HG03439 (cell line): Measurements from ENCODE around the gene S1PR2.

Experiments
- ATAC-seq: cut with Tn5 transposase; IDR thresholded peaks from one replicate; pipeline ENCODE4 v1.9.1; 2021; ENCODE audit warnings: mild to moderate bottlenecking, moderate library complexity; ENCODE audit not compliant: unreplicated experiment

Gene S1PR2, protein sequence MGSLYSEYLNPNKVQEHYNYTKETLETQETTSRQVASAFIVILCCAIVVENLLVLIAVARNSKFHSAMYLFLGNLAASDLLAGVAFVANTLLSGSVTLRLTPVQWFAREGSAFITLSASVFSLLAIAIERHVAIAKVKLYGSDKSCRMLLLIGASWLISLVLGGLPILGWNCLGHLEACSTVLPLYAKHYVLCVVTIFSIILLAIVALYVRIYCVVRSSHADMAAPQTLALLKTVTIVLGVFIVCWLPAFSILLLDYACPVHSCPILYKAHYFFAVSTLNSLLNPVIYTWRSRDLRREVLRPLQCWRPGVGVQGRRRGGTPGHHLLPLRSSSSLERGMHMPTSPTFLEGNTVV

DNA sequence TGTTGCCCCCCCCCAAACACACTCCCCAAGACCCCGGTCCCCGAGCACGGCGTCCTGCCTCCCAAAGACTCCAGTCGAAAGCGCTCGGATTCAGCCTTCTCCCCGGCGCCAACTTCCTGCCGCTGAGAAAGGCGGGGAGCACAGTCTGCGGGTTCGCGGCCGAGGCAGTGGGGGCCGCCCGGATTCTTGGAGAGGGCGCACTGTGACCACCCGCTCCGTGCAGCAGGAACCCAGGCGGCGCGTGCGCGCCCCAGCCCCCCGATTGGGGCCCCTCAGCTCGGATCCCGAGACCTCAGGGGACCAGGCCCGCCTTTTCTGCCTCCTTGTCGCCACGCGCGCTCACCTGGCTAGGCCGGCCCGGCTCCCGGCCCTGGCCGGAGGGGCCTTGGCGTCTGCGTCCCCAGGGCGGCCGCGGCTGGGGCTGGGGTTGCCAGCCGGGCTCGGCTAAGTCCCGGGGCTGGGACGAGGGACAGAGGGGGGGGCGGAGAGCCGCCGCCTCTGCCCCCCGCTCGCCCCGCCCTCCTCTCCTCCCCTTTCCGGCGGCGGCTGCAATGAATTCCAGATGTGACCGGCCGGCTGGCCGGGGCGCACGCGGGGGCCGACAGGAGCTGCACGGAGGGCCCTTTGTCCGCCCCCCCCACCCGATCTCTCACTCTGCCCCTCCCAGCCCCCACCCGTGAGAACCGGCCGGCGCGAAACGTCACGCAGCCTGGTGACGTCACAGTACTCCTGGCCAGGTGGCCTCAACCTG, at the start of gene S1PR2:
TSS of gene S1PR2 (minus strand) at position 471 of the 751 bp plus-strand sequence. CDS start 6,426 bp downstream, outside the sequence.
- ATAC-seq: peak; percentile 40

DNA sequence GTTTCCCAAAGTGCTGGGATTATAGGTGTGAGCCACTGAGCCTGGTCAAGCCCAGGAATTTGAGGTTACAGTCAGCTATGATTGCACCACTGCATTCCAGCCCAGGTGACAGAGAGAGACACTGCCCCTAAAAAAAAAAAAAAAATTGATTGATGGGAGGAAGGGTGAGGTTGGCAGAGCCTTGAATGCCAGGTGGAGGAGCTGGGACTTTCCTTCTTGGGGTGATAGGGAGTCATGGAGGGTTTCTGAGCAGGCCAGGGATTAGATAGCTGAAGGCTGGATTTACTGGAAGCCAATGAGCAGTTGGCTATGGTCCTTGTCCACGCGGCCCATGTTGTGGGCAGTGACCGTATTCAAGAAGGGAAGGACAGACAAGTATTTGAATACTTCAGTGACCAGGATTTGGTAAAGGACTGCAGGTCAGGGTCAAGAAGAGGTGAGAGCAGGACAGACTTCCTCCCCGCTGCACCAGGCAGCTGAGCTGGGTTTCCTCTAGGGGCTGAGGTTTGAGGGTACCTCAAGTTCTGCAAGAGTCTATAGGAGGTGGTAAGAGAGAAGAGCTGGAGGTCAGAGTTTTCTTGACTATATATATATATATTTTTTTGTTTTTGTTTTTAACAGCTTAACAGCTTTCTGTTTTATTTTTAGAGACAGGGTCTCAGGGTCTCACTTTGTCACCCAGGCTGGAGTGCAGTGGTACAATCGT, 48.8 kb upstream of the S1PR2 start:
- no peak for ATAC-seq

DNA sequence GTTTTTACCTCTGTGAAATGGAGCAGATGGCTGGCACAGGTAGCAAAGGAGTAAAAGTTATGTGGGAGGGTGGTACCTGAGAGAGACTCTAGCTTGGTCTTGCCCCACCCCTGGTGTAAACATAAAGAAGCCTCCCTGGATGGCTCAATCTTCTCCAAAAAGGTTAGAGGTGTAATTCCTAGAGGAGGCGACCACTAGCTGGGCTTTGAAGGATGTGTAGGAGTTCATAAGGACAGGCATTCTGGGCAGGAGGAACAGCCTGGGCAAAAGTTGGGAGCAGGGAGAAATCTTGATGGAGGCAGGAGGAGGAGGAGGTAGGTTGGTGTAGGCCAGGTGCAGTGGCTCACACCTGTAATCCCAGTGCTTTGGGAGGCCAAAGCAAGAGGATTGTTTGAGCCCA, 47.8 kb upstream of the S1PR2 start:
- no peak for ATAC-seq

DNA sequence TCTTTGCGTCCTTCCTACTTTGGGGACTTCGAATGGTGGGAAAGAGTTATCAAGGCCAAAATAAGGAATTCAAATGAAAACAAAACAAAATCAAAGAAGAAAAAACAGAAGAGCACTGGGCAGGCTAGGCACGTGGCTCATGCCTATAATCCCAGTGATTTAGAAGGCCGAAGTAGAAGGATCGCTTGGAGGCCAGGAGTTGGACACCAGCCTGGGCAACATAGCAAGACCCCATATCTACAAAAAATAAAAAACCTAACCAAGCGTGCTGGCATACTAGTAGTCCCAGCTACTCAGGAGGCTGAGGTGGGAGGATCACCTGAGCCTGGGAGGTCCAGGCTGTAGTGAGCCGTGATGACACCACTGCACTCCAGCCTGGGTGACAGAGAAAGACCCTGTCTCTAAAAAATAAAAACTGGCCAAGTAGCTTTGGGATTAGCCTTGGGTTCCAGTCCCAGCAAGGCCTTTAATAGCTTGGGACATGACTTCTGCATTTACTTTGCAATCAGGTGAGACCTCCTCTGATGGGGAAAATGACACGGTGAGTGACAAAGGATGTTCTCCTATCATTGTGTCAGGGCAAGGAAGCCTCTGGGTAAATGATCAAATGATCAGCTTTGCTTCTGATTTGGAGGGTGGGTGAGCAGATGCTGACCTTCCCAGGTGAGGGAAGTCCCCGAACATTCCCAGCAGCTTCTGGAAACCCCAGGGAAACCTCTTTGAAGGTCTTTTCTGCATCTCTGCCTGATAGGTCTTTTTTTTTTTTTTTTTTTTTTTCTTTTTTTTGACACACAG, 46.9 kb upstream of the S1PR2 start:
- ATAC-seq: no peak

DNA sequence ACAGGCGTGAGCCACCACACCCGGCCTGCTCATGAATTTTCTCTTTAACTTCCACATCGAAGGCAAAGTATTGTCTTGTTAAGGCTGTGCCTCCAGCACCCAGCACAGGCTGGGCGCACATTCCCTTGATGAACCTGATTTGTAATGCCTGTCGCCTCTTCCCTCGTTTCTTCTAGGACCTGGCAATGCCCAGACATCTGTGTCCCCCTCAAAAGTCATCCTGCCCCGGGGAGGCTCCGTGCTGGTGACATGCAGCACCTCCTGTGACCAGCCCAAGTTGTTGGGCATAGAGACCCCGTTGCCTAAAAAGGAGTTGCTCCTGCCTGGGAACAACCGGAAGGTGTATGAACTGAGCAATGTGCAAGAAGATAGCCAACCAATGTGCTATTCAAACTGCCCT, 43.5 kb upstream of the S1PR2 start:
- ATAC-seq: no peak

DNA sequence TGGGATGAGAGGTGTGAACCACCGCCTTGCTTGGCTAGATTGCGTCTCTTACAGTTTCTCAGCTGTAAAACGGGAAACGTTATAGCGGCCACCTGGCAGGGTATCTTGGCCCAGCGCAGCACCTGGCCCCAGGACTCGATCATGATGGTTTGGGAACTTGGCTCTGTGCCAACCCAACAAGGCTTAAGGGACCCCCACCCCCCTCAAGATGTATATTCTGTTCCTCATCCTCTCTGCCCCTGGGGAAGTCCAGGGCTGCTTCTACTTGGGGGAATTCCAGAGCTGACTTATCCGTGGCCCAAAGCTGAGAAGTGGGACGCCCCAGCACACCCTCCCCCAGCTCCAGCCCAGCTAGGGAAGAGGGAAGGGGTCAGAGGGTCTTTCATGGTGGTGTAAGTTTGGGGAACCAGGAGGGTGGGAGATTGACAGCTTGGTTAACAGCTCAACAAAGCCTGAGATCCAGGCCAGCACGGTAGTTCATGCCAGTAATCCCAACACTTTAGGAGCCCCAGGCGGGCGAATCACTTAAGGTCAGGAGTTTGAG, 40.5 kb upstream of the S1PR2 start:
- no peak for ATAC-seq

DNA sequence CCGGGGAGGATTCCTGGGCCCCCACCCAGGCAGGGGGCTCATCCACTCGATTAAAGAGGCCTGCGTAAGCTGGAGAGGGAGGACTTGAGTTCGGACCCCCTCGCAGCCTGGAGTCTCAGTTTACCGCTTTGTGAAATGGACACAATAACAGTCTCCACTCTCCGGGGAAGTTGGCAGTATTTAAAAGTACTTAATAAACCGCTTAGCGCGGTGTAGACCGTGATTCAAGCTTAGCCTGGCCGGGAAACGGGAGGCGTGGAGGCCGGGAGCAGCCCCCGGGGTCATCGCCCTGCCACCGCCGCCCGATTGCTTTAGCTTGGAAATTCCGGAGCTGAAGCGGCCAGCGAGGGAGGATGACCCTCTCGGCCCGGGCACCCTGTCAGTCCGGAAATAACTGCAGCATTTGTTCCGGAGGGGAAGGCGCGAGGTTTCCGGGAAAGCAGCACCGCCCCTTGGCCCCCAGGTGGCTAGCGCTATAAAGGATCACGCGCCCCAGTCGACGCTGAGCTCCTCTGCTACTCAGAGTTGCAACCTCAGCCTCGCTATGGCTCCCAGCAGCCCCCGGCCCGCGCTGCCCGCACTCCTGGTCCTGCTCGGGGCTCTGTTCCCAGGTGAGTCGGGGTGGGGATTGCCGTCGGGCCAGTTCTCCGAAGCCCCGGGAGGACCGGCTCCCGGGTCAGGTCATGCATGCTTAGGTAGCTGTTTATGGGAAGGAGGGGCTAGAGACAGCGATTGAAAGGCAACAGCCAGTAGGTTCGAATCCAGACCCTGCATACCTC, 39.7 kb upstream of the S1PR2 start, which contains the start of gene ICAM1:
TSS of gene ICAM1 (plus strand) at position 505 of the 779 bp plus-strand sequence. CDS start at position 545, 40 bp downstream.
- peak; percentile 49 for ATAC-seq

DNA sequence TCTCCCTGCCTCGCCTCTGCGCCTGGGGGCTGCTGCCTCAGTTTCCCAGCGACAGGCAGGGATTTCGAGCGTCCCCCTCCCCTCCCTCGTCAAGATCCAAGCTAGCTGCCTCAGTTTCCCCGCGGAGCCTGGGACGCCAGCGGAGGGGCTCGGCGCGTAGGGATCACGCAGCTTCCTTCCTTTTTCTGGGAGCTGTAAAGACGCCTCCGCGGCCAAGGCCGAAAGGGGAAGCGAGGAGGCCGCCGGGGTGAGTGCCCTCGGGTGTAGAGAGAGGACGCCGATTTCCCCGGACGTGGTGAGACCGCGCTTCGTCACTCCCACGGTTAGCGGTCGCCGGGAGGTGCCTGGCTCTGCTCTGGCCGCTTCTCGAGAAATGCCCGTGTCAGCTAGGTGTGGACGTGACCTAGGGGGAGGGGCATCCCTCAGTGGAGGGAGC, 39.1 kb upstream of the S1PR2 start:
- peak; percentile 41 for ATAC-seq

DNA sequence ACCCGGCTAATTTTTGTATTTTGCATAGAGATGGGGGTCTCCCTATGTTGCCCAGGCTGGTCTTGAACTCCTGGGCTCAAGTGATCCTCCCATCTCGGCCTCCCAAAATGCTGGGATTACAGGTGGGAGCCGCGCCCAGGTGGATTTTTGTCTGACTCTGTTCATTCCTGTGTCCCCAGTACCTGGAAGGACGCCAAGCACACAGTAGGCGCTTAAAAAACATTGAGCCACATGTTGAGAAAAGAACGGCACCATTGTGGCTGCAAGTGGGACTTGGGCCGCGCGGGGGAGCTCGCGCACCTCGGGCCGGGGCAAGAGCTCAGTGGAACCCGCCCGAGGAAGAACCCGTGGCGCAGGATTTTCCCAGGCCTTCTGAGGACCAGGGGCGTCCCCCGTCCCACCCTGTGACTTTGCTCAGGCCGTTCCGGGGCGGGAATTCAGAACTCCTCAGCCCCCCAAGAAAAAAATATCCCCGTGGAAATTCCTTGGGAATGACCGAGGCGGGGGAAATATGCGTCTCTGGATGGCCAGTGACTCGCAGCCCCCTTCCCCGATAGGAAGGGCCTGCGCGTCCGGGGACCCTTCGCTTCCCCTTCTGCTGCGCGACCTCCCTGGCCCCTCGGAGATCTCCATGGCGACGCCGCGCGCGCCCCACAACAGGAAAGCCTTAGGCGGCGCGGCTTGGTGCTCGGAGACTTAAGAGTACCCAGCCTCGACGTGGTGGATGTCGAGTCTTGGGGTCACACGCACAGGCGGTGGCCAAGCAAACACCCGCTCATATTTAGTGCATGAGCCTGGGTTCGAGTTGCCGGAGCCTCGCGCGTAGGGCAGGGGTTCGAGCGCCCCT, 38.4 kb upstream of the S1PR2 start:
- no peak for ATAC-seq

DNA sequence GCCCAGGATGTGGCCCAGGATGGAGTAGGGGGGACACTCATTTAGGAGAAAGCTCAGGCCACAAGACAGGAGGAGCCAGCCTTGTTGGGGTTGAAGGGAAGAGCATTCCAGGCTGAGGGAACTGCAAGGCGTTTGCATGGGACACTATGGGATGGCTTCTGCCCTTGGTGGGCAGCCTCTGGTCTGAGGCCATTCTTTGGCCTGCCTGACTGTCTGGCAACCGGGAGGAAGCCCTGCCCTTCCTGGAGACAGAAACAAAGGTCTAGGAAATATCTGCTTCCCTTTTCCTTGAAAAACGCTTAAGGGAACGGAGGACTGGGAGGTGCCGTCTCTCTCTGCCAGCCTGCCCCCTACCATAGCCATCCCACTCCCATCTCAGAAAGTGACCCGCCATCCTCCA, 36.9 kb upstream of the S1PR2 start:
- no peak for ATAC-seq

DNA sequence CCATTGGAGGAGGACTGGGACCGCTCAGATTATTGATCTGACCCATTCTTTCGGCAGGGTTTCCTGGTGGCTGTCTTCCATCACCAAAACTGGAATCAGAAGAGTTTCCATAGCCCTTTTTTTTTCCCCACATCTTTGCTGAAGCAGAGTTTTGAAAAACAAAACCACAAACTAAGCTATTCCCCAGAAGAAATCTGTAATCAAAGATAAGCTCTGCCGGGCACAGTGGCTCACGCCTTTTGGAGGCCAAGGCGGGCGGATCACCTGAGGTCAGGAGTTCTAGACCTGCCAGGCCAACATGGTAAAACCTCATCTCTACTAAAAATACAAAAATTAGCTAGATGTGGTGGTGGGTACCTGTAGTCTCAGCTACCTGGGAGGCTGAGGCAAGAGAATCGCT, 35.6 kb upstream of the S1PR2 start:
- ATAC-seq: no peak

DNA sequence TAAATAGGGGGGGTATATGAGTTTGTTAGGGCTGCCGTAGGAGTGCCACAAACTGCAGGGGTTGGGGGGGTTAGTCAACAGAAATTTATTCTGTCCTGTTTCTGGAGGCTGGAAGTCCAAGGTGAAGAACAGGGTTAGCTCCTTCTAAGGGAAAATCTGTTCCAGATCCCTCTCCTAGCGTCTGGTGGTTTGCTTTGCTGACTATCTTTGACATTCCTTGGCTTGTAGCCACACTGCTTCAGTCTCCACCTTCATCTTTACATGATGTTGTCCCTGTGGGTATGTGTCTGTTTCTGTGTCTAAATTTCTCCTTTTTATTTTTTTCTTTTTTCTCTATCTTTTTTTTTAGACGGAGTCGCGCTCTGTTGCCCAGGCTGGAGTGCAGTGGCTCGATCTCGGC, 31.6 kb upstream of the S1PR2 start:
- no peak for ATAC-seq

DNA sequence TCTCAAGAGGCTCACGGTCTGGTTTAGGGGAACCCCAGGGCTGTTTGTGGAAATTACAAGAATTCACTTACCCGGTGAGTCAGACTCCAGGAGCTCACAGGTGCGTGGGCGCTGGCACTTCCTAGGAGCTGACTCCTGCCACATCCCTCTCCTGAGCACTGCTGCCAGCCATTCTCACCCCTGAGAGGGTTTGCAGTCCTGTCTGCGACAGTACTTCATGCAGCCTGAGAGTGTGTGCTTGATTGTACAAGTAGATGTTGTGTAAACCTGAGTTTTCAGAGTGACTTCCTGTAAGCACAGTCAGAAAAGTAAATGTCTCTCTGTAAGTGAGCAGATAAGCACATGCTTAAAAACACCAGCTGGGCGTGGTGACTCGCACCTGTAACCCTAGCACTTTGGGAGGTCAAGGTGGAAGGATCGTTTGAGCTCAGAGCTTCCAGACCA, 29.0 kb upstream of the S1PR2 start:
- ATAC-seq: no peak

DNA sequence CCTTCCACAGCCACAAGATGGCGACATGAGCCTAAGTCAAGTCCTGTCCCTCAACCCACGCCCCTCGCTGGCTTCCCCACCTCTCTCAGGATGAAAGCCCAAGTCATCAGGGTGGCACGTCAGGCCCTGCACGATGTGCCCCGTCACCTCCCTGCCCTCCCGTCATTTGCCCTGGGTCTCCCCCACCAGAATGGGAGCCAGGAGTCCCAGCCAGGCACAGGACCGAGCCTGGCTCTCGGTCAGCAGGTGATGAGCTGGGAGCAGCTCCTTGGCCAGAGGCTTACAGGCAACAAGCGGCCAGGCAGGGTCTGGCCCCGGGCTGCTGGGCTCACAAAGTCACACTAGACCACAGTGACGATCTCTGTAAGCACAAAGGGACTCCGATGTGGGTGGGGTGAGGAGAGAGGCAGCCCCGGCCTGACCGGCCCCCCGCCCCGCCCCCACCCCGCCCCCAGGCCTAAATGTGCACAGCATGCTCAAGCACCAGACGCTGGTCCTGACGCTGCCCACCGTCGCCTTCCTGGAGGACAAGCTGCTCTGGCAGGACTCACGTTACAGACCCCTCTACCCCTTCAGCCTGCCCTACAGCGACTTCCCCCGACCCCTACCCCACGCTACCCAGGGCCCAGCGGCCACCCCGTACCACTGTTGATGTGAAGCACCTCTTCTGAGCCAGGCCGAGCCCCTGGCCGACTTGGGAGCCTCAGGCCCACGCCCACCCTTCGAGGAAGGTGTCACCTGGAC, 28.2 kb upstream of the S1PR2 start:
- ATAC-seq: no peak

DNA sequence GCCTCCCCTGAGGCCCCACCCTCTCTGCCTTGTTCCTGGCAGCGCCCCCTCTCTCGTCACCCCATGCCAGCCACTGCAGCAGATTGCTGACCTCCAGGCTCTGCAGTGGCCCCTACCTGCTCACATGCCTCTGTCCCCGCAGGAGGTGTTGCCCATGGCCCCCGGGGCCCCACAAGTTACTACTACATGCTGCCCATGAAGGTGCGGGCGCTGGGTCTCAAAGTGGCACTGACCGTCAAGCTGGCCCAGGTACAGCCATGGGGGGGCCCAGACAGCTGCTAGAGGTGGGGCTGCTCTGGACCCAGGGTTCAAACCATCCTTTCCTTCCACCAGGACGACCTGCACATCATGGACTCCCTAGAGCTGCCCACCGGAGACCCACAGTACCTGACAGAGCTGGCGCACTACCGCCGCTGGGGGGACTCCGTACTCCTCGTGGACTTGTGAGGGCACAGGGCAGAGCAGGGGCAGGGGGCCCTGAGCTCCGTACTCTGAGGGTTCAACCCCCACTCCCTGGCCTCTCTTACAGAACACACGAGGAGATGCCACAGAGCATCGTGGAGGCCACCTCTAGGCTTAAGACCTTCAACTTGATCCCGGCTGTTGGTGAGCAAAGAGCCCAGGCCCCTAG, 27.1 kb upstream of the S1PR2 start:
- ATAC-seq: no peak

DNA sequence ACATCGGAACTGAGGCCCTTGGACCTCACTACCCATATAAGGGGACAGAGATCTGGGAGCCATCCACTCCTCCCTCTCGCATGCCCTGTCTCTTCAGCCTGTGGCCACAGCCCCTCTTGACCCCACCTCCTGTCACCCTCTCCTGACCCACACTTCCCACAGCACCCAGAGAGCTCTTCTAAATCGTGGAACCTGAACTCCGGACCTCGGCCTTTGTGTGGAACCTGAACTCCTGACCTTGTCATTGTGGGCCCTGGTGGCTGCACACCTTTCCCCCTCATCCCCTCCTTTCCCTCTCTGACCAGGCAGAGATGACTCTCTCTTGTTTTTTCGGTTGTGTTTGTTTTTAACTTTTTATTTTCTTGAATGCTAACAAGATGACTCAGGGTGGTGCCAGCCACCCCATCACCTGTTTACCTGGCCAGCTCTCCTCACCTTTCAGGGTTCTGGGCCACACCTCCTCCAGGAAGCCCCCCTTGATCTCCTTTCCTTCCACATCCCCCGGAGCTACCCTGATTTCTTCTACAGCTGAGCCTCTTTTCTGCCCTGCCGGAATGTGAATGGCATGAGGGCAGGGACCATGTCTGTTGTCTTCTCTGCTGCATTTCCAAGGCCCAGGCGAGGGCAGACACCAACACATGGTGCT, 26.0 kb upstream of the S1PR2 start:
- ATAC-seq: no peak

DNA sequence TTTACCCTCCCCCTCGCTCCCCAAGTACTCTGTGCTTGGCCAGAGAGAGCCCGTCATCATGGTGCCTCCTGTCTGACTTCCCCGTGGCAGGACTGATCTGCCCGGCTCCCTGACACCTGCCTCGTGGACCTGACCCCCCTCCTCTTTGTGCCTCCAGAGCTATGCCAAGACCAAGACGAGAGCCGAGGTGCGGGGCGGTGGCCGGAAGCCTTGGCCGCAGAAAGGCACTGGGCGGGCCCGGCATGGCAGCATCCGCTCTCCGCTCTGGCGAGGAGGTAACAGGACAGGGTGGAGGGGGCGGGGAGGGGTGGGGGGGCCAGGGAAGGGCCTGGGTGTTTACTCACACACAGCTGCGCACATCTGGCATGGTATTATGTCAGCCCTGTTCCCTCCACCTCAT, 25.4 kb upstream of the S1PR2 start:
- no peak for ATAC-seq
